ENCODE data around the gene KCNT1.

KCNT1 gene

DNA sequence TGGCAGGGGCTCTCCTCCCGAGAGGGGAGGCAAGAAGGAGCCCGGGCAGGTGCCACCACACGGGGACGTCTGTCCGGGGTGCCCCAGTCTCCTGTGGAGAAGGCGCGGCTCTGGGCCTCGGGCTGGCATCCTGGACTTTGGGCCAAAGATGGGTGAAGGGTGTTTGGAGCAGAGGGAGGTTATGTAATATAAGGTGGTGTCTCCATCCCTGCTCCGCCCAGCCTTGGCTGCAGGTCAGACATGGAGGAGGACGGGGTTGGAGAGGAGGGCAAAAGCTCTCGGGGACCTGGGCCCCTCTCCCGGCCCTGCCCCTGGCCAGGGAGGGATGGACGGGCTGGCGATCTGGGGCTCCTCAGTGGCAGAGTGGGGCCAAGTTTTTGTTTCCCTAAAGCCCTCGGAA lies 1.5 kb upstream of the KCNT1 start:
- no peak for DNase-seq (ENCODE audit: low read depth)

DNA sequence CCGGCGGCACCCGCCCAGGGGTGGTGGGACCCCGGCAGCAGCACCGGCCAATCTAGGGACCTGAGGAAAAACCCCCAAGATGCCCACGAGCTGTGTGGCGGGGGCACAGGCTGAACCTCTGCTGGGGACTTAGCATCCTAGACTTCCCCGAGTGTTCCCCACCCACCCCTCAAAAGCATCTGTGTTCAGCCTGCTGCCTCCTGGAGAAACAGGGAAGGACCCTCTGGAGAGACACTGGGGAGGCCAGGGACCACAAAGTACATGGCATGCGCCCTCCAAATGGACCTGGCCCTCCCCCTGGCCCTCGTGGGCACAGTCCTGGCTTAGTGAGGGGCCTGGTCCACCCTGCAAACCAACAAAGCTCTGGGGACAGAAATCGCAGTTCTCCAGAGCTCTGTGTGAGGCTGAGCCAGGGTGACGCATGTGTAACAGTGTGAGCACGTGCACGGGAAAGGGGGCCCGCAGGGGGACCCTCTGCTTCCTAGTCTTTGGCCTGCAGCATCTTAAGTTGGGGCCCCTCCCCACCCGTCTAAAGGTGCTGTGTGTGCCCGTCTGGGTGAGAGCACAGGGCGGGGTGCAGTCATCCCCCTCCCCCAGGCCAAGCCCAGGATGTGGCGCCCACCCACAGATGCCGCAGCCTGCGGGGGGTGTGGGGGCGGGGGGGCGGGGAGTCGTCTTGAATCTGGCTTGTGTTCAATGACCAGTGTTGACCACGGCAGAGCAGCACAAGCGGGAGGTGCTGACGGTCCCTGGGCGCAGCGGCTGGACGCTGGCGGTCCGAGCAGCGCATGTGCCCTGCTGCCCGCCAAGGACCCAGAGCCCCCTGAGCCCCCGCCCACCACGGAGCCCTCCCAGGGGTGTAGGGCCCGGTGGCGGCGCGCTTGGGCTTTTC lies 672 bp upstream of the KCNT1 start:
- no peak for DNase-seq (ENCODE audit: low read depth)

DNA sequence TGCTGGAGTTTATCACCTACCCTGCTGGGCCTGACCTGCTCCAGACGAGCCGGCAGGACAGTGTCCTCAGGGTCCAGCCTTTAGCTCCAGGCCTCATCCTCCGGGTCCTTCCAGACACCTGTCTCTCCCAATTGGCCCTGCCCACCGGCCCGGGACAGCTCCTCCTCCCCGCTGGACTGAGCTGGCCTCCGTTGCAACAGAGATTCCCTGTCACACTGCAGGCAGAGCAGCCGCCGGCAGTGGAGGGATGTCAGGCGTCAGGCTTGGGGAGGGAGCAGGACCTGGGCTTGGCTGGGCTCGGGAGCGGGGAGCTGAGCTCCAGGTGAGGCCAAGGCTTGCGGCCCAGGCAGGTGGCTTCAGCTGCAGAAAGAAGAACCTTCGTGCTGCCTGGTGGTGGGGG lies 1.7 kb downstream of the KCNT1 start:
- DNase-seq (ENCODE audit: low read depth), result no peak

DNA sequence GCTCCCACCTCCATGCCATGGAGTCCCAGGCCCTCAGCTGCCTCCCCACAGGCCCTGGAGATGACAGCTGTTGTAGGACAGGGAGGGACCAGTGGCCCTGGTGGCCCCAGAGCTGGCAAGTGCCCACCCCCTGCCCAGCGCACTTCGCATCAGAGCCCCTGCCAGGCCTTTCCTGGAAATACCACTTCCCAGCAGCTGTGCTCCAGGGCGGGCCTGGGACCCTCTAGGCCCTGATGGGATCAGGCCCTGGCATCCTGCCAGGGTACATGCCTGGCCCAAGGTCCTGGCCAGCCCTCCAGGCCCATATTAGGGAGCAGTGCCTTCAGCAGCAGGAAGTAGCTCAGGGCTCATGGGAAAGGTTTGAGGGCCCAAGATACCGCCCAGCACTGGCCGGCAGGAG lies 2.5 kb downstream of the KCNT1 start:
- no peak for DNase-seq (ENCODE audit: low read depth)

DNA sequence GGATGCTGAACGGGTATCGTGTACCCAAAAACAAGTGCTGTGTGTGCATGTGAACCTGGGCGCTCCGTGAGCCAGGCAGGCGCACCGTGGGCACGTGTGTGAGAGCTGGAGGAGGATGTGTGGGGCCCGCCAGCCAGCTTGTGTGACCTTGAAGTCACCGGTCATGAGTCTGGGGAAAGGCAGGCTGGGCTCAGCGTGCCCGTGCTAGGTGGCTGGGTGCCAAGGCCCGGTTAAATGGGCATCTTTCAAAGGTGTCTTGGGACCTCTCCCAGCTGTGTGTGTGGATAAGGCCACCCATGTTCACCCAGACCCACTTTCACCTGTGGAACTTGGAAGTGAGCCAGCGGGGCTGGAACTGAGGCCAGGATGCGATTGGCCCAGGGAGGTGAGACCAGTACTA lies 3.4 kb downstream of the KCNT1 start:
- no peak for DNase-seq (ENCODE audit: low read depth)

DNA sequence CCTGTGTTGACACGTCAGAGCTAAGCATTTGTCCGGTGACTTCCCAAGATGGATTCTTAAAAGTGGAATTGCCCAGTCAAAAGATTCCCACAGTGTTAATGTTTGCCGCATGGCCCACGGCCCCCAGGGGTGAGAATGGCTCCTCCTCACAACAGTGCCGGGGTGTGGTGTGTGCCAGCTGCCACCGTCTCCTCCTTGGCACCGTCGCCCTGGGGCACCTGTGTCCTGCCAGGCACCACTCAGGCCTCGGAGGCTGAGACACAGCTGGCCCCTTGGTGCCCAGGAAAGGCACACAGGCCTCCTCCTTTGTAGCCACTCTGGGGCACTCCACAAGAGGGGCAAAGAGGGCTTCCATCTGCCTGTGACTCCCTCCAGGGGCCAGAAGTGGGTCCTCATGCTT lies 4.3 kb downstream of the KCNT1 start:
- DNase-seq (ENCODE audit: low read depth), result no peak

DNA sequence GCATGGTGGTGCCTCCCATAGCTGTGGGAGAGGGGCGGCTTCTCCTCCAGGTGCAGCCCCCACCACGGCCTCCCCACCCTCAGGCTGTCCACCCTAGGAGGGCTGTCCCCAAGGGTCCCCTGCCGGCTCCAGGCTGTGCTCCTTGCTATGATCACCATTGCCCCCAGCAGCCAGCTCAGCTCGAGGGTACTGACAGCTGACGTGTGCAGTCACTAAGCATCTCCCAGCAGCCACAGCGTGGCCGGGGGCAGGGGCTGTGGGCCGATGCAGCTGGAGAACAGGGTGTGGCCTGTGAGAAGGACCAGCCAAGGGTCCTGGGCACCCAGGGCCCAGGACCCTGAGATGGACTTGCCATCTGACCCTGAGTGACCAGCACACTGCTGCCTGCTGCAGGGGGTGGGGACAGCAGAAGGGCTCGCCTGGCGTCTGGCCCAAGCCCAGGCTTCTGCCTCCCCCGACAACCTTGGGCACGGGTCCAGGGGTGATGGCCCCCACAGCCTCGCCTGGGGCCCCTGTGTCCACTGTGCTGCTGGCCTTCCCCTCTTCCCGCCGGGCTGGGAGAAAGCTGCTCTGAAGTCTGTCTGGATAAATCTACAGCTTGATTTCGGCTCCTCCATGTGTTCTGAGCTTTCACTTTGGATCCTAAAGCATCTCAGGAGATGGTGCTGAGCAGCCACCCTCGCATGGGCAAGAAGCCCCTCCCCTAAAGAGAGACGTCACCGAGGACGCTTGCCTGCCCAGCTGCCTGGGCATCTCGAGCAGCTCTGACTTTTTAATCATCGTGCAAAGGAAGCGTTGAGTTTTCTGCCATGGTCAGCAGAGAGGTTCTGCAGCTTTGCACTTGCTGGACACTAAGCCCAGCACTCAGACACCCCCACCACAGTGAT lies 5.5 kb downstream of the KCNT1 start:
- DNase-seq (ENCODE audit: low read depth), result no peak

DNA sequence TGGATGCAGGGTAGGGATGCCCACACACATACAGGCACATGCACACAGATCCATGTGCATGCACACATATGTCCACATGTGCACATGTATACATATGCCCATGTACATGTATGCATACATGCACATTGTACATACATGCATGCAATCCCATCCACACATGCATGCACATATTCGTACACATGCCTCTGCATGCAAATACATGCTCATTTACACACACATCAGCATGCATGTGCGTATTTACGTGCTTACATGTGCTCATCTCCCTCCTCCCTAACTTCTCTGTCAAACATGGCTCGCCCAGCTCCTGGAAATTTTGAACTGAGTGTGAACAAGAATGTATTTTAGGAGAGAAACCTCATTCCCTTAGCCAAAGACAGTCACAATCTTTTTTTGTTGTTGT lies 6.2 kb downstream of the KCNT1 start:
- DNase-seq (ENCODE audit: low read depth), result no peak

DNA sequence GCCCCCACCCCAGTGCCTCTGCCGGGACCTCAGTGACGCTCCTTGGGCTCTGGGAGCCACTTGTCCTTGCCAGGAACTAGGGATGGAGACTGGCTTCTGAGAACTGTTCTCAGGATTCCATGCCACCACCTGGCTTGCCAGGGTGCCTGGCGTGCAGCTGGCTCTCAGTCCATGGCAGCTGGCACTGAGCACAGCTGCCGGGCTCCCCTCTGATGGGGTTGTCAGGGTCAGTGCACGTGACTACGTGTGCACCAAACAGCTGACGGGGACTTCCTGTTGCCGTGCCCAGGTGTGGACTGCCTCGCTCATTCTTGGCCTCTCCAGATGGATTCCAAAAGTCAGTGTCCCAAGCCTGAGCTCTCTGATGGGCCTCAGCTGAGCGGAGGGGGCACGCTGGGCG lies 9.4 kb downstream of the KCNT1 start:
- DNase-seq (ENCODE audit: low read depth), result no peak

DNA sequence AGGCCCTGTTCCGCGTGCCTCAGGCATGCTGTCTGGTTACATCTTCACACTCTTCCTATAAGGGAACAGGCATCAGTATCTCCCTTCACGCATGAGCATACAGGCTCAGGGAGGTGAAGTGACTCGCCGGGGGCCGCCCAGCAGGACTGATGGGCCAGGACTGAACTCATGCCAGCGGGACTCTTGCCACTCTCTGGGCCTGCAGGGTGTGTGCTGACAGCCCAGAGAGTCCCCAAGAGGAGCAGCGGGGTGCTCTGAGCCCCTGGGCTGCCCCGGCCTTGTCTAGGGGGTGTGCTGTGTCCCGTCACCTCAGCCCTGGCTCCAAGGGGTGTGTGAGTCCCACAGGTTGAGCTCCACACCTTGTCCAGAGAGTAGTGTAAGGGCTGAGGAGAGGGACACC lies 9.9 kb downstream of the KCNT1 start:
- no peak for DNase-seq (ENCODE audit: low read depth)

DNA sequence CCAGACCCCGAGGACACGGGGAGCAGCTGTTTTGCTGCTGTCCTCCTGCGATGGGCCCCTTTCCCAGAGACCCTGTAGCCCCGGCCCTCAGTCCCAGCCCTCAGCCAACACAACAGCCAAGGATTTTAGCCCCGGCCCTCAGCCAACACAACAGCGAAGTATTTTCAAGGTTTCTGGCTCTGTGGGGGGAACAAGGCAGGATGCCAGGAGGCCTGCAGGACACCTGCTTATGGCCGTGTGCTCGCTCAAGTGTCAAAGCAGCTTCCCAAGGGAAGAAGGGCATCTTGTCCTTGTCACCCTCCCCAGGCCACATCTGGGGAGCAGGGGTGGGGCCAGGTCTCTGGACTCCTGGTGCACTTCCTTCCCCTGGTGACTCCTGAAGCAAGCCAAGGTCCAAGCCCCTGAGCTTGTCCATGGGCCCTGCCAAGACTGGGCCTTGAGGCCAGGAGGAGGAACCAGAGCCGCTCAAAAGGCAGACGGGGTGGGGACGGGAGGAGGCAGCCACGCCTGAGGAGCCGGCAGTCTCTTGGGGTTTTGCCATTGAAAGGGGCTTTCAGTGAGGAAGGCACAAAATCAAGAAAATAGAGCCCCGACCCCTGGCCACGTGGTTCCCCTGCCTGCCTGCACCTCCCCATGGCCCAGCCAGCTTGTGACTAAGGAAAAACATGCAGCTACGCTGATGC lies 10.8 kb downstream of the KCNT1 start:
- DNase-seq (ENCODE audit: low read depth), result no peak

DNA sequence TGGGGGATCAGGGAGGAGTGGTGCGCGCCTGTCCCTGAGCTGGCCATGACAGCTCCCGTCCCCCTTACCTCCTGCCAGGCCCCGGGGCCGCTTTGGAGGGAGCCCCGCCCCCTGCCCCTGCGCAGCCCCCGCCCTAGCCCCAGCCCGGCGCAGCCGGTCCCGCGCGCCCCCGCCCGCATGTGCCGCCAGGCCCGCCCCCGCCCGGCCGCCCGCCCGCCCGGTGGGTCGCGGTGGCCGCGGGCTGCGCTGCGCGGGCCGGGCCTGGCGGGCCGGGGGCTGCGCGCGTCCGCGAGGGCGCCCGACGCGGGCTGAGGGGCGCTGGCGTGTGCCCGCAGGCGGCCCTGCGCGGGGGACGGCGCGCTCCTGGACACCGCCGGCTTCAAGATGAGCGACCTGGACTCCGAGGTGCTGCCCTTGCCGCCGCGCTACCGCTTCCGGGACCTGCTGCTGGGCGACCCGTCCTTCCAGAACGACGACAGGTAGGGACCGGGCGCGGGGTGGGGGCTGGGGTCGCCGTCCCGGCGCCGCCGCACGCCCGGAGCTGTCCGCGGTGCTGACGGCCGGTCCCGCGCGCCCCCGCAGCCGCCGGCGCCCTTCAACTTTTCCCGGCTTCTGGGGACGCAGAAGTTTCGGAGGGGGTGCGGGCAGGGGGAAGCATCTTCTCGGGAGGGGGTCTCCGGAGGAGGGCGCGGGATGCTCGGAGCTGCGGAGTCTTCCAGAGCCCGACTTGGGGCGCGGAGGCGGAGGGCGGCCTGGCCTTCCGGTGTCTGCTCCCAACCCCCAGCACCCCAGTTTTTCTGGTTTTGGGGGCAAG lies 12.5 kb downstream of the KCNT1 start:
- no peak for DNase-seq (ENCODE audit: low read depth)

DNA sequence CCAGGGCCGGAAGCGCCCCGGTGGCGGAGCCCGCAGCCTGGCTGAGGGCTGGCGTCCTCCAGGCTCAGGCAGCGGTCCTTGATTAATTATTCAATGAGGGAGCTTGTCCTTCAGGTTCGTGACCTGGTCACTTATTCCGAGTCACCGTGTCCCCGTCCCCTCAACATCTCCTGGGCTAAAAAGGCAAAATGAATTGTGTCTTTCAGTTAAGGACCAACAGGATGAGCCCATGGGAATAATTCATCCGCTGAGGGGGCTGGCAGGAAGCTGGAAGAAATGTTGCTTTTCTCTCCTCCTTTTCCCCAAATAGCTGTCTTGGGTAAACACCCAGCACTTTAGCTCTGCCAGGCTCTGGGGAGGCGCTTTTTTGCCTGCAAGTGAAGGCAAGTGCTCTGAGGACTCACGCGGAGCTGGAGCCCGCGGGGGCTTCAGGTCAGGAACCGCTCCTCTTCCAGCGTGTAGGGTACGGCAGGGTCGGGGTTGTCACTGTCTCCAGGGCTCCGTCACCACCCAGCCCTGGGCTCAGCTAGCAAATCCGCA lies 13.1 kb downstream of the KCNT1 start:
- DNase-seq (ENCODE audit: low read depth), result no peak

DNA sequence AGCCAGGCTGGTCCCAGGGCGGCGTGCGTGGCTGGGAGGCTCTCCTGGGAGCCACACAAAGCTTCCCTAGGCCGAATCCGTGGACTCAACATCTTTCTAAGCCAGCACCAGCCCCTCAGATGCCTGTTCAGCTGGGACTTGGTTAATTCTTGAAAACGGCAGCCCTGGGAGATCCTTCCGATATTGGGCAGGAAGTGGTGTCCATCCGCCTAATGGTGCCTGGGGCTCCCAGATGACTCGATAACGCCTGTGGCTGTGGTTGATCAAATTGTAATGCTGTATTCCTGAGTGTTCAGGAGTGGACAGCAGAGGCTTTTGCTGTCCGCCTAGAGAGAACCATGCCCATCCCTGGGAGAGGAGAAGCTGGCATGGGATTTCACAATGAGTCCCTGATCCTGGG lies 14.1 kb downstream of the KCNT1 start:
- DNase-seq (ENCODE audit: low read depth), result no peak

DNA sequence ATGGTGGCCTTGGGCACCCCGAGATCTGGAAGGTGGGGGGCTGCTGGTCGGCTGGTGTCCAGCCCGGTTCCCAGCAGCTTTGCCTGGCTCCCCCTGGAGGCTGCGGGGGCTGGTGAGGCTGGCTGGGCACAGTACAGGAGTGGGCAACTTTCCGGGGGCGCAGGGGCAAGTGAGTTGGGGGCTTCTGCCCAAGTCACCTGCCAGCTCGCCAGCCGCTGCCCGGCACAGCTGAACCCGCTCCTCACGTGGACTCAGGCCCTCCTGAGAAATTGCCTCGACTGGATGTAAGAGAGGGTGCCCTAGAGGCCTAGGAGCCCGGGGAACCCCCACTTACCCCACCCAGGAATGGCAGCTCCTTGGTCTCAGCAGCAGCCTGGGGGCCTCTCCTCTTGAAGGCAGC lies 15.4 kb downstream of the KCNT1 start:
- no peak for DNase-seq (ENCODE audit: low read depth)

DNA sequence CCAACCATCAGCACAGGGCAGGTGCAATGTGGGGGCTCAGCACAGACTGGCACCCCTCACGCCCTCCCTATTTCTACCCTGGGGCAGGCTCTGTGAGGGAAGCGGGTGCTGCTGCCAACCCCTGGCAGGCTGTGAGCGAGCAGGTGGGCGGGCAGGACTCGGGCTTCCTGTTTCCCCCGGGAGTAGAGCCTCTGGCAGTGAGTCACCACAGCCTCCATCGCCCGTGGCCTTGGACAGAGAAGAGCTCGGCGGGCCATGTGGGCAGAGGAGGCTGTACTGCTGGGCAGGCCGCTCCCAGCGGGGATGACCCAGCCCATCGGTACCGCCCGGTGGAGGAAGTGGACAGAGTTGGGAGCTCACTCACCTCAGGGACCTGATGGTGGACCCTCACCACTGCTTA lies 16.6 kb downstream of the KCNT1 start:
- DNase-seq (ENCODE audit: low read depth), result no peak

DNA sequence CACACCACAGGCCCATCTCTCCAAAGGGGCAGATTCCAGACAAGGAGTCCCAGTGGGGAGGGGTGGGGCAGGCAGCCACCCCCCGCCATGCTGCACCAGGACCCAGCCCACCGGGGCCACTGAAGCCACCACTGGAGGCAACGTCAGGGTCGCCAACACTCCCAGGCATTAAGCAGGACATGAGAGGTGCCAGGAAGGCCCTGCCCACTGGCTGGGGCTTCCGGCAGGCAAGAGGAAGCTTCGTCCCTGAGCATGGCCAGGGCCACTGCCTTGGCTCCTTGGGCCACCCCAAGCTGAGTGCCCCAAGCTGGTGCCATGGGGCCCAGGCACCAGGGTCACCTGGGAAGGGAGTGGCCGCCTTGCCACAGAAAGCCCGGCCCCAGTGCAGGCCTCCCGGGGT lies 17.5 kb downstream of the KCNT1 start:
- DNase-seq (ENCODE audit: low read depth), result no peak

DNA sequence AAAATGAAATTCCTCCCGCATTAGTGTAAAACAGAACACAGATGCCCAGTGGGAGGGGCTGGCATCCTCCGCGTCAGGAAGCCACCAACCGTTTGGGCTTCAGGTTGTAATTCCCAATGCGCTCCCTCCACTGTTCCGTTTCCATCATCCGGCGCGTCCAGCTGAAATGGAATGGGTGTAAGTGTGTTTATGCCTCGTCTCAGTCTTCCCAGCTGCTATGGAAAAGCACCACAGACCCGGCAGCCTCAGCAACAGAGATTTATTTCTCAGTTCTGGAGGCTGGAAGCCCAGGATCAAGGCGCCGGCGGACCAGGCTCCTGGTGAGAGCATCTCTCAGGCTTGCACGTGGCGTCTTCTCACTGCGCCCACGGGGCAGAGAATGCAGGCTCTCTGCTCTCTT lies 20.4 kb downstream of the KCNT1 start:
- no peak for DNase-seq (ENCODE audit: low read depth)

DNA sequence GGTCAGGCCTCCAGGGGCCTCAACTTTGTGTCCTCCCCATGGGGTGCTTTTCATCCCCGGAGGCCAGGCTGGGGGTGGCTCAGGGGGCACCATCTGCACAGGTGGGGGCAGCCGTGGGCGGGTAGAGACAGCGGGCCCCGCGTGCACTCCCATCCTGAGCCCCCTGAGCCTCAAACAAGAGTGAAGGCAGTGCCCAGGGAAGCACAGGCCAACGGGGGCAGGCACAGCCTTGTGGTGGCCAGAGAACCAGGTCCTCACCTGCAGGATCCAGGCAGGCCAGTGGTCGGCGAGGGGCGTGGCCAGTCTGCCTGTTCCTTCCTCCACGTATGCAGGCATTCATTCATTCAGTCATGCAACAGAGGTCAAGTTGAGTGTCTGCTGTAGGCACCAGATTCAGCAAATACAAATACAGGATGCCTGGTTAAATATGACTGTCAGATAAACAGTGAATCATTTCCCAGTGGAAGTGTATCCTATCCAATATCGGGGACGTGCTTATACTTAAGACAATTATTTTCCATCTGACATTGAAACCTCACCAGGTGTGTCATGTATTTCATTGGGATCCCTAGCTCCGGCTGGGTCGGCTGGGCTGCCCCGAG lies 22.3 kb downstream of the KCNT1 start:
- no peak for DNase-seq (ENCODE audit: low read depth)

DNA sequence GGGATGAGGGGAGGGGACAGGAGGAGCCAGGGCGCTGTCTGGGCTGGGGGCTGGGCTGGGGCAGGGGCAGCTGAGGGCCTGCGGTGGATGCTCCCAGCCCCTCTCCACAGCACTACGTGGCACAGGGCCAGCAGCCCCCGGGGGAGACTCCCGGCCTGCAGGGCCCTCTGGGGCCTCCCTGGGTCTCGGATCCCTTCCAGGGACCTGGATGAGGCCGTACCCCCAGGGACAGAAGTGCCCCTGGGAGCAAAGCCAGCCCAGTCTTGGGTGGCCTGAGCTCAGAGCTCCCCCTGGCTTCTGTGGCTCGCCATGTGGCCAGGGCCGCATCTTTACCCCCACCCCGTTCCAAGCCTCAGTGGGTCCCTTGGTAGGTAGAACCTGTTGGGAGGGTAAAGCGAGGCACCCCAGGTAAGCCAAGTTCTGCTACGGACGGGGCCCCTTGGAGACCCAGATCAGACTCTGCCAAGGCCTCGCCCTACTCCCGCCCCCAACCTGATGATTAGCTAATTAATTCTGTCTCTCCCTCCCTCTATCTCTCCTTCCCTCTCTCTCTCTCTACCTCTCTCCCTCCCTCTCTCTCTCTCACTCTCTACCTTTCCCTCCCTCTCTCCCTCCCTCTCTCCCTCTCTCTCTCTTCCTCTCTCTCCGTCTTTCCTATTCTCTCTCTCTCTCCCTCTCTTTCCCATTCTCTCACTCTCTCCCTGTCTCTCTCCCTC lies 24.3 kb downstream of the KCNT1 start:
- DNase-seq (ENCODE audit: low read depth), result no peak
